Stimulated activated CD8-positive, alpha-beta memory T cell treated with anti-CD3 and anti-CD28 coated beads, Interleukin-4, amount 100 ng/mL, for 4 hours (primary cell): ENCODE data around the gene CELSR1.

ENCODE experiments used
- DNase-seq, 2 donors: peaks; one replicate each; pipeline ENCODE4 v3.0.0-alpha.2; 2020; ENCODE audit warnings: low read depth in 2 of 2, low spot score in 1 of 2

Gene CELSR1

GRCh38 chr22:46537225-46537945 is at the start of gene CELSR1:
Gene CELSR1, minus strand, starts transcription at chr22:46537620. Its CDS starts 450 bp downstream, at chr22:46537170.
- DNase-seq: no peak

GRCh38 chr22:46587061-46587460 is 49.6 kb upstream of the CELSR1 start:
- no peak for DNase-seq

GRCh38 chr22:46586531-46587011 is 49.2 kb upstream of the CELSR1 start:
- no peak for DNase-seq

GRCh38 chr22:46586123-46586519 is 48.7 kb upstream of the CELSR1 start:
- DNase-seq: no peak

- DNase-seq: no peak
Observed at GRCh38 chr22:46585340-46586122, 48.1 kb upstream of the CELSR1 start.

GRCh38 chr22:46584081-46584921 is 46.9 kb upstream of the CELSR1 start:
- DNase-seq: no peak

GRCh38 chr22:46583571-46583970 is 46.2 kb upstream of the CELSR1 start:
- no peak for DNase-seq

GRCh38 chr22:46582281-46582933 is 45.0 kb upstream of the CELSR1 start:
- DNase-seq: no peak

- no peak for DNase-seq
Observed at GRCh38 chr22:46581538-46582244, 44.3 kb upstream of the CELSR1 start.

GRCh38 chr22:46580940-46581537 is 43.6 kb upstream of the CELSR1 start:
- no peak for DNase-seq

- DNase-seq: no peak
Observed at GRCh38 chr22:46579751-46580449, 42.5 kb upstream of the CELSR1 start.

- no peak for DNase-seq
Observed at GRCh38 chr22:46578824-46579561, 41.6 kb upstream of the CELSR1 start.

- DNase-seq: no peak
Observed at GRCh38 chr22:46578251-46578823, 40.9 kb upstream of the CELSR1 start.

- DNase-seq: no peak
Observed at GRCh38 chr22:46577368-46578249, 40.2 kb upstream of the CELSR1 start.

- DNase-seq: peak in 1 of 2 donors; percentile 36
Observed at GRCh38 chr22:46576556-46577367, 39.3 kb upstream of the CELSR1 start.

GRCh38 chr22:46575911-46576555 is 38.6 kb upstream of the CELSR1 start:
- DNase-seq: no peak
